ENCODE measurements around the gene ARFRP1.
"Not testable (repeated sequence)": the region's sequence is repeated elsewhere in the genome, so short reads cannot be mapped to it uniquely, and the experiment has no call there.

ARFRP1 gene

DNA sequence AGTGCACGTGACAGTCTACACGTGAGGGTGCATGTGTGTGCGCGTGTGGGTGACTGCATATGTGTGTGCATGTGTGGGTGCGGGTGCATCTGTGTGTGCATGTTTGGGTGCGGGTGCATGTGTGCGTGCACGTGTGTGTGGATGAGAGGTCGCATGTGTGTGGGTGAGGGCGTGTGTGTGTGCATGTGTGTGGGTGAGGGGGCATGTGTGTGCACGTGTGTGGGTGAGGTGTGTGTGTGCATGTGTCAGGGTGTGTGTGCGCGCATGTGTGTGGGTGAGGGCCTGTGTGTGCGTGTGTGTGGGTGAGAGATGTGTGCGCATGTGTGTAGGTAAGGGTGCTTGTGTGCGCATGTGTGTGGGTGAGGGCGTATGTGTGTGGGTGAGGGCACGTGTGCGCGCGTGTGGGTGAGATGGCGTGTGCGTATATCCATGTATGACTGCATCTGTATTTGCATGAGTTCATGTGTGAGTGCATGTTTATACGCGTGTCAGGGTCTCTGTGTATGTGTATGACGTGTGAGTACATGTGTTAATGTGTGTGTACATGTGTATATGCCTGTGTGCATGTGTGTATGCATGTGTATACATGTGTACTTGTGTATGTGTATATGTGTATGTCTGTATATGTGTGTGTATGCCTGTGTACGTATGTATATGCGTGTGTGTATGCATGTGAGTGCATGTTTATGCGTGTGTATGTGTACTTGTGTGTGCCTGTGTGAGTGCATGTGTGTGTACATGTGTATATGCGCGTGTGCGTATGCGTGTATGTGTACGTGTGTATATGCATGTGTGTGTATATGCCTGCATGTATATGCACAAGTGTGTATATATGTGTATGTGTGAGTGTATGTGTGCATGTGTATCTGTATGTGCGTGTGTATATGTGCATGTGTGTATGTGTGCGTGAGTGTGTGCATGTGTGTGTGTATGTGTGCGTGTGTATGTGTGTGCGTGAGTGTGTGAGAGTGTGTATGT lies 24.6 kb upstream of the ARFRP1 start:
- no peak for DNase-seq

DNA sequence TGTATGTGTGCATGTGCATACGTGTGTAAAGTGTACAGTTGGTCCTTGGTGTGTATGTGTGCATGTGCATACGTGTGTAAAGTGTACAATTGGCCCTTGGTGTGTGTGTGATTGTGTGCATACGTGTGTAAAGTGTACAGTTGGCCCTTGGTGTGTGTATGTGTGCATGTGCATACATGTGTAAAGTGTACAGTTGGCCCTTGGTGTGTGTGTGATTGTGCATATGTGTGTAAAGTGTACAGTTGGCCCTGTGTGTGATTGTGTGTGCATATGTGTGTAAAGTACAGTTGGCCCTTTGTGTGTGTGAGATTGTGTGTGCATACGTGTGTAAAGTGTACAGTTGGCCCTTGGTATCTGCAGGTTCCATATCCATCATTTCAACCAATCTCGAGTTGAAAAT lies 23.6 kb upstream of the ARFRP1 start:
- DNase-seq: no peak

DNA sequence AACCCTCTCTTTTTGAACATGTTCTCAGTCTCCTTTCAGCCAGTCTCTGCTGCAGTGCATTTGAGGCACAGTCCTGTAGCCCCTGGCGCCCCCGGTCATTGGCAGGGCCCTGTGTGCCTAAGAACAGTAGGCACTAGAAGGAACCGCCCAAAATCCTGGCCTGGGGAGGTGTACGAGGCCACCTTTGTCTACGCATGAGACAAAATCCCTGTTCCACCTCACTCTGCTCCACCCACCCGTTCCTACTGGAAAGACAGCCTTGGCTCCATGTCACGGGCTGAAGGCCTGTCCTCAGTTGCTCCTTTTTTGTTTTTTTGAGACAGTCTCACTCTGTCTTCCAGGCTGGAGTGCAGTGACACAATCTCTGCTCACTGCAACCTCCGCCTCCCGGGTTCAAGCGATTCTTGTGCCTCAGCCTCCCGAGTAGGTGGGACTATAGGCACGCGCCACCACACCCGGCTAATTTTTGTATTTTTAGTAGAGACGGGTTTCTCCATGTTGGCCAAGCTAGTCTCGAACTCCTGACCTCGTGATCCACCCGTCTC lies 22.5 kb upstream of the ARFRP1 start:
- DNase-seq: not testable (repeated sequence)

DNA sequence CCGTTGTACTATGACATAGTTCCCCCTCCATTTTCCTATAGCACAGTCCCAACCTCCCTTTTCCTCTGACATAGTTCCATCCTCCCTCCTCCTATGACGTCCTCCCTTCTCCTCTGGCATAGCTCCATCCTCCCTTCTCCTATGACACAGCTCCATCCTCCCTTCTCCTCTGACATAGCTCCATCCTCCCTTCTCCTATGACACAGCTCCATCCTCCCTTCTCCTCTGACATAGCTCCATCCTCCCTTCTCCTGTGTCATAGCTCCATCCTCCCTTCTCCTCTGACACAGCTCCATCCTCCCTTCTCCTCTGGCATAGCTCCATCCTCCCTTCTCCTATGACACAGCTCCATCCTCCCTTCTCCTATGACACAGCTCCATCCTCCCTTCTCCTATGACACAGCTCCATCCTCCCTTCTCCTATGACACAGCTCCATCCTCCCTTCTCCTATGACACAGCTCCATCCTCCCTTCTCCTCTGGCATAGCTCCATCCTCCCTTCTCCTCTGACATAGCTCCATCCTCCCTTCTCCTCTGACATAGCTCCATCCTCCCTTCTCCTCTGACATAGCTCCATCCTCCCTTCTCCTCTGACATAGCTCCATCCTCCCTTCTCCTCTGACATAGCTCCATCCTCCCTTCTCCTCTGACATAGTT lies 15.3 kb upstream of the ARFRP1 start:
- DNase-seq: not testable (repeated sequence)

DNA sequence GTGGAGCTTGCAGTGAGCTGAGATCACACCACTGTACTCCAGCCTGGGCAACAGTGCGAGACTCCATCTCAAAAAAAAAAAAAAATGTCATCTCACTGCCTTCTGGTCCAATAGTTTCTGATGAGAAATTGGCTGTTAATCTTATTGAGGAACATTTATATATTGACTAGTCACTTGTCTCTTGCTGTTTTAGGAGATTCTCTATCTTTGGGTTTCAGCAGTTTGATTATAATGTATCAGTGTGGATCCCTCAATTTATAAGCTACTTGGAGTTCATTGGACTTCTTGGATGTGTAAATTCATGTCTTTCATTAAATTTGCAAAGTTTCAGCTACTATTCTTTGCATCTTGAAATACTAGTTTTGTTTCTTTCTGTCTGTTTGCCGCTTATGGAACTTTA lies 11.2 kb upstream of the ARFRP1 start:
- DNase-seq: no peak

DNA sequence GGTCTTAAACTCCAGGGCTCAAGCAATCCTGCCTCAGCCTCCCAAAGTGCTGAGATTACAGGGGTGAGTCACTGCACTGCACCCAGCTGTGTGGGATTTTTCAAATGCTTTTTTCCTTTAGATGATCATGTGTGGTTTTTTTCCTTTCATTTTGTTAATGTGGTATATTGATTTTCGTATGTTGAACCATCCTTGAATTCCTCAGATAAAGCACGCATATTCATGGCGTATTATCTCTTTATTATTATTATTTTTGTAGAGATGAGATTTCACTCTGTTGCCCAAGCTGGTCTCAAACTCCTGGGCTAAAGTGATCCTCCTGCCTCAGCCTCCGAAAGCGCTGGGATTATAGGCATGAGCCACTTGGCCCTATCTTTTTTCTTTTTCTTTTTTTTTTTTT lies 7.1 kb upstream of the ARFRP1 start:
- no peak for DNase-seq

DNA sequence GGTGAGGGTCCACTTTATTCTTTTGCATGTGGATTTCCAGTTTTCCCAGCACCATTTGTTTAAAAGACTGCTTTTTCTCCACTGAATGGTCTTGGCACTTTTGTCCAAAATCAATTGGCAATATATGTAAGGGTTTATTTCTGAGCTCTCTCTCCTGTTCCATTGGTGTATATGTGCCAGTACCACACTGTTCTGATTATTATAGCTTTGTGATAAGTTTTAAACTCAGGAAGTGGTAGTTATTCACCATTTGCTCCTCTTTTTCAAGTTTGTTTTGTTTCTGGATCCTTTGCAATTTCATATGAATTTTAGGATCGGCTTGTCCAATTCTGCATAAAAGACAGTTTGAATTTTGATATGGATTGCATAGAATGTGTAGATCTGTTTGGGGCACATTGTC lies 4.4 kb upstream of the ARFRP1 start:
- DNase-seq: no peak

DNA sequence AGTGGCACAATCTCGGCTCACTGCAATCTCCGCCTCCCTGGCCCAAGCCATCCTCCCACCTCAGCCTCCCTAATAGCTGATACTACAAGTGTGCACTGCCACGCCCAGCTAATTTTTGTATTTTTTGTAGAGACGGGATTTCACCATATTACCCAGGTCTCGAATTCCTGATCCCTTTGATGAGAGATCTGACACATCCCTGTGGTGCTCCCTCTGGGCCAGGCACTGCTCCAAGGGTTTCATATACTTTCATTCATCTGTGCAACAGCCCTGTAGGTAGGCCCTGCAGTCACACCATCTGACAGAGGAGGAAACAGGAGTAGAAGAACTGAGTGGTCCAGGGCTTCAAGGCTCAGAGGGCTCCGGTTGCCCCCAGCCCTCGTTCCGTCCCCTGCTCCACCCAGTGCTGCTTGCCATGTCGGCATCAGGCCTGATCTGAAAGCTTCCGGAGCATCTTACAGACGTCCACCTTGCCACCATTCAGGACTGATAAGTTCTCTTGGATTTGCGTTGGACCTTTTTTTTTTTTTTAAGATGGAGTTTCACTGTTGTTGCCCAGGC lies 3.4 kb upstream of the ARFRP1 start:
- no peak for DNase-seq

DNA sequence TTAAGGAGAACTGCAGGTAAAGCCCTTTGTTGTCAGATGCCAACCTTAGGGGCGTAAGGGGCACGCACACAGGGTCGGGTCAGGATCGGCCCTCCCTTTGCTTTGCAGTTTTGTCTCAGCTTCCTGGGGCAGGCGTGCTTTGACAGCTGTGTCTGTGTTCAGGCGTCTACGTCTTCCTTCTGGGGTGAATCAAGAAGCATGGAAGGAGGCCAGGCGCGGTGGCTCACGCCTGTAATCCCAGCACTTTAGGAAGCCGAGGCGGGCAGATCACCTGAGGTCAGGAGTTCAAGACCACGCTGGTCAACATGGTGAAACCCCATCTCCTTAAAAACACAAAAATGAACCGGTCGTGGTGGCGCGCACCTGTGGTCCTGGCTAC lies 1.4 kb upstream of the ARFRP1 start:
- peak in 1 of 2 donors; percentile 2 for DNase-seq

DNA sequence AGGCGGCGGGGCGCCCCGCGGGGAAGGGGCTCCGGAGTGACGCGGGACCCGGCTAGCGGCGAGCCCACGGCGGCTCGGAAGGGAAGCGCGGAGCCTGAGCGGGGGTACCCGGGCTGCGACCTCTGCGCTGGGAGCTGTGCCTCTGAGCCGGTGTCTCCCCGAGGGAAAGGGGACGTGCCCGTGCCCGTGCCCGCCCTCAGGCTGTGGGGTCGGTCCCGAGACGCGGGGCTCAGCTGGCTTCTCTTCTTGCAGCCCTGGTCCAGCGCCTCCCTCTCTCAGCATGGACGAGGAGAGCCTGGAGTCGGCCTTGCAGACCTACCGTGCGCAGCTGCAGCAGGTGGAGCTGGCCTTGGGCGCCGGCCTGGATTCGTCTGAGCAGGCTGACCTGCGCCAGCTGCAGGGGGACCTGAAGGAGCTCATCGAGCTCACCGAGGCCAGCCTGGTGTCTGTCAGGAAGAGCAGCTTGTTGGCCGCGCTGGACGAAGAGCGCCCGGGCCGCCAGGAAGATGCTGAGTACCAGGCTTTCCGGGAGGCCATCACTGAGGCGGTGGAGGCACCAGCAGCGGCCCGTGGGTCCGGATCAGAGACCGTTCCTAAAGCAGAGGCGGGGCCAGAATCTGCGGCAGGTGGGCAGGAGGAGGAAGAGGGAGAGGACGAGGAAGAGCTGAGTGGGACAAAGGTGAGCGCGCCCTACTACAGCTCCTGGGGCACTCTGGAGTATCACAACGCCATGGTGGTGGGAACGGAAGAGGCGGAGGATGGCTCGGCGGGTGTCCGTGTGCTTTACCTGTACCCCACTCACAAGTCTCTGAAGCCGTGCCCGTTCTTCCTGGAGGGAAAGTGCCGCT lies 749 bp upstream of the ARFRP1 start:
- DNase-seq: peak in 1 of 2 donors; percentile 8

DNA sequence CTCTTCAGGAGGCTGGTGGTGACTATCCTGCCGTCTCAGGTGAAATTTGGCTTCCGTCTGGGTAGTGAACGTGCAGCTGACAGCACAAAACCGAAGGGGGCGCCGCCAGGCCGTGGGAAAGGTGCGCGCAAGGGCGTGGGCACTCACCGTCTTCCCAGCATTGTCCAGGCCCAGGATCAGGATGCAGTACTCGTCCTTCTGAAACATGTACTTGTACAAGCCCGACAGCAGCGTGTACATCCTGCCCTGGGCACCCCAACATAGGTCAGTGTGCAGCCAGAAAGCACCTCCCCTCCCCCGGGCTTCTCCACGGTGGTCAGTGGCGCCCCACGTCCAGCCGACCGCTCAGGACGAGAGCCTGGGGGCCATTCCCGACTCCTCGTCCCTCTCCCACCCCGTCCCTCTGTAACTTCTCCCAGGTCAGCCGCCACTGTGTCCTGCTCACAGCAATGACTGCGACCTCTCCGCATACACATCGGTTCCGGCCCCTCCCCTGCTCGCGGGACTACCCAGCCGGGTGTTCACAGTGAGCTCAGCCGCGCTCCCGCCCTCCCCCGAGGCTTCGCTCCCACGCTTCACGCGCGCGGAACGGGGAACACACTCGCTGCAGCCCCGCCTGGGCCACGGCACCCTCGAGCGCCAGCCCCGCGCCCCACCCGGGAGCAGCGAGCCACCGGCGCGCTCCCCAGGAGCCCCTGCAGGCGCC lies 771 bp downstream of the ARFRP1 start:
- DNase-seq: peak; percentile 73 to 75

DNA sequence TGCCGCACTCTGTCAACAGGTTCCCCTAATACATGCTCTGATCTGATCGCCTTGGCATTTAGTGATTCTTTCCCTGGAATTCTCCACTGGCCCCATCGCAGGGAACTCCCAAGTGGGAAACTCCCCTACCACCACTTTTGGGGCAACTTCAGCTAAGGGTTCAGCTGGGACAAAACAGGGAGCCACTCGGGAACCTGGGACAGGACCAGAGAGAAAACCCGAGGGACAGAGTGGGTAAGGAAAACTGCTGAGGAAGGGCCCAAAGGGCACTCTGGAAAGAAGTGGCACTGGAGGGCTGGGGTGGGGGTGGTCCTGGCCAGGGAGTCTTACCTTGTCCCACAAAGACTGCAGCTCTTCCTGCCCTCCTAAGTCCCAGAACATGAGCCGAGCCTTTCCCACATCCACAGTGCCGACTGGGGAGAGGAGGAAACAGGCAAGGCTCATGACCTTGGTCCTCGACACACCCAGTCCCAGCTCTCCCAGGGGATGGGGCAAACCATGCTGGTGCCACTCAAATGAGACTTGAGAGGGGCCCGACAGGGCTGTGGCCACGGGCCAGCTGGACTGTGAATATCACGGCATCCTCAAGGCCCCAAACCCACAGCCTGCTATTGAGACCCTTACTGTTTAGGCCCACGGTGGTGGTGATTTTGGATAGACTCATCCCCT lies 1.6 kb downstream of the ARFRP1 start:
- DNase-seq: no peak

DNA sequence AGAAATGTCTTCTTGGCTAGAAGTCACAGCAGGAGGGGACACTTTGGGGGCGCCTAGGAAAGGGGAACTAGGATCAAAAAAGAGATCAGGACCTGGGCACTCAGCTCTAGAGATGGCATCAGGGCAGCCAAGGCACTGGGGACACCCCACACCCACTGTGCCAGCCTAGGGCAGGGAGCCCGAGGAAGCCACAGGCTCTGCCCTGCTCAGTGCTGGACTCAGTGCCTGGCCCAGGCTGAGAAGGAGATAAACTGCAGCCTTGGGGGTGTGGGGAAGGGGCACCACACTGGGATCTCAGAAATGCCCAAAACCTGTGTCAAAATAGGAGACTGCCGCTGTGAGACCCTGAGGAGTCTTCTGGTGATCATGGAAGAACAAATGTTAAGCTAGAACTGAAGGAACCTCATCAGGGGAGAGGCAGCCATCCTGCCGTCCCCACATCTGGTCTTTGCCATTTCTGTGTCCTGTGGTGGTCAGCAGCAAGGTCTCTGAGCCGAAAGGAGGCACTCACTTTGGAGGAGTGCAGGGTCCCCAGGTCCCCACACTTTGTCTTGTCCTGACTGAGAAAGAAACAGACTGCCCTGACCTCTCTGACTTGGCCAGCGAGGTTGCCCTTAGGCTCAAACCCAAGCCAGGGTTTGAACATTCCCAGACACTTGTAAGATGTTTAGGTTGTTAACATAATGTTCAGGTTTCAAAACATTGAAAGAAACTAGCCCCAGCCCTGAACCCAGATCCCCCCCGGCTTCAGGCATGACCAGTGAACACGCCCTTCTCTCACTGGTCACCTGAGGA lies 2.3 kb downstream of the ARFRP1 start:
- DNase-seq: no peak

DNA sequence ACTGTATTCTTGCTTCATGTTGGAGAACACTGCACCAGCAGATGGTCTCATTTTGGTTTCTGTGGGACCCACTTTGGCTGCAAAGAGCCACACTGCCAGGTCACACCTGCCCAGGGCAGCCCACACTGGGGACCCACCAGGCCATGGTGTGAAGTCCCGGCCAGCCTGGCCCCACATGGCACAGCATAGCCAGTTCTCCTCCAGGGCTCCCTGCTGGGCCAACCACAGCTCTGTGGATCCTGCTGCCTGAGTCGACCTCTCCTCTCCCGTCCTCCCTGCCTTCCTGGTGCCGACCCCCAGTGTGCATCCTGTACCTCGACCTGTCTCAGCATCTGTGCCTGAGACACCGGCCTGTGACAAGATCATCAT lies 3.0 kb downstream of the ARFRP1 start:
- DNase-seq: no peak

DNA sequence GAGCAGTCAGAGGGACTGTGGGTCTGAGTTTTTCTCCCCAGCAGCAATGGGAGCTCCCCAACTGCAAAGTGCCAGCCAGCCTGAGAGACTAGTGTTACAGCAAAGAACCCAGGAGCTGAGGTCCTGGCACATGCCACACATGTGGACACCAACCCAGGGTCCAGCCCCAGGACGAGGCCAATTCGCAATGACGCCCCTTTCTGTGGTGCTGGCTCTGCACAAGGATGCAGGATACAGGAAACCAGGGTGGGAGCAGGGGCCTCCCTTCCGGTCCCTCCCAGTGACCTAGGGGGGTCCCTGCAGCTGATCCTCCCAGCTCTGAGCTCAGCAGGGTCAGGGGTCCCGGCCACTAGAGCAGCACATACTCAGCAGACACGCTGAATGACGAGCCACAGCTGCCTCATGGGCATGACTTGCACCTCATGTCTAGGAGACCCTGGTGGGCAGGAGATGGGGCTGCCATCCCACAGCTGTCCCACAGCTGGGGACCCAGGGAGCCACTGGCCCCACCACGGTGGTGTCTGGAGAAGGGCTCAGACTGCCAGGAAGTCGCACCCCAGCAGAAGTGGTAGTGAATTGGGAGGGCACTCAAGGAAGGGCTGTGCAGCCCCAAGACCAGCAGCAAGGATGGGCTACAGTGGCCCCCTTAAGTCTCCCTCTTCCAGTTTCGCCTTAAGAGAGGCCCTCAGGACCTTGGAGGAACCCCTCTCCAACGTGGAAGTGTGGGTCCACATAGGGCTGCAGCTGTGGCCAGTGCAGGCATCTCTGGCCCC lies 3.6 kb downstream of the ARFRP1 start:
- no peak for DNase-seq

DNA sequence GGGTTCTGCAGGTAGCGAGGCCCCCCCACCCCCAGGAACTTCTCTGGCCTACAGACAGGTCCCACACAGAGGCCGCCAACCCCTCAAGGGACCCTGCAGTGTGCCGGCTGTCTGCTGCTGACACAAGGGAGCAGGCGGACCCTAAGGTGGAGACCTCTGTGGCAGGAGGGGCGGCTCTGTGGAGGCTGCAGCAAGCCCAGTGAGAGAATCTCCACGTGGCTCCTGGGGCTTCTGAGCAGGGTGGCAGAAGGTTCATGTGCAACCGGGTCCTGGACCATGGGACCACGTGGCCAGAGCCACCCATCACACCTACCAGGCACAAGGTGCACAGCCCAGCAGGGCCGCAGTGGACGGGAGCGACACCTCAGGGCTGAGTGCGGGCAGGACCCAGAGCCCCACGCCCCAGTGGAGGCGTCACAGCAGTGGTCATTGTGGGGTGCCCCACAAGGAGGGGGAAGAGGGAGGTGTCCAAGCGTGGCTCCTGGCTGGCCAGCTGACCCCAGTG lies 4.3 kb downstream of the ARFRP1 start:
- DNase-seq: no peak

DNA sequence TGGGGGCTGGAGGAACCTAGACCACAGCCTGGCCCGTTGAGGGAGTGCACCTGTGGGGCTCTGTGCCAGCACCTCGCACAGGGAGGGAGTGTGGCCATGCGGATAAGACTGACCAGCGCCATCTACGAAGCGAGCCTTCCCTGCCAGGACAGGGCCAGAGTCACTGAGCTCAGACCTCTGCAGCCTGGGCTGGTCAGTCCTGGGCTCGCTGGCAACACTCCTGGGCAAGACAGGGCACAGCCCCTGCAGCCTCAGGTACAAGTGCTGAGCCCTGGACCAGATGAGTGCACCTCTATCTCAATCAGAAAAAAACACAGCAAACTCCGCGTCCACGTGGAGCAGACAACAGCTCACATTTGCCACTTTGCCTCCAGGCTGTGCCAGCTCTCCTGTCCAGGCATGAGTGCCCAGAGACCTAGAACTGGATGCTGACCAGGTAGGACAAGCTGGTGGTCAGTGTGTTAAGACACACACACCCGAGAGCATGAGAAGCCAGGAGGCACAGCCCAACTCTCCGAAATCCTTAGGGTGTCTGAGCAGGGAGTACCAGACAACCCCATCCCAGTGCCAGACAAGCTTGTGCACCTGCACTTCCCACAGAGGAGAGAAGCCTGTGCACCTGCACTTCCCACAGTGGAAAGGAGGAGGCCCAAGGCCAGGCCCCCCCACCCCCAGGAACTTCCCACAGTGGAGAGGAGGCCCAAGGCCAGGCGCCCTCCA lies 4.9 kb downstream of the ARFRP1 start:
- no peak for DNase-seq

DNA sequence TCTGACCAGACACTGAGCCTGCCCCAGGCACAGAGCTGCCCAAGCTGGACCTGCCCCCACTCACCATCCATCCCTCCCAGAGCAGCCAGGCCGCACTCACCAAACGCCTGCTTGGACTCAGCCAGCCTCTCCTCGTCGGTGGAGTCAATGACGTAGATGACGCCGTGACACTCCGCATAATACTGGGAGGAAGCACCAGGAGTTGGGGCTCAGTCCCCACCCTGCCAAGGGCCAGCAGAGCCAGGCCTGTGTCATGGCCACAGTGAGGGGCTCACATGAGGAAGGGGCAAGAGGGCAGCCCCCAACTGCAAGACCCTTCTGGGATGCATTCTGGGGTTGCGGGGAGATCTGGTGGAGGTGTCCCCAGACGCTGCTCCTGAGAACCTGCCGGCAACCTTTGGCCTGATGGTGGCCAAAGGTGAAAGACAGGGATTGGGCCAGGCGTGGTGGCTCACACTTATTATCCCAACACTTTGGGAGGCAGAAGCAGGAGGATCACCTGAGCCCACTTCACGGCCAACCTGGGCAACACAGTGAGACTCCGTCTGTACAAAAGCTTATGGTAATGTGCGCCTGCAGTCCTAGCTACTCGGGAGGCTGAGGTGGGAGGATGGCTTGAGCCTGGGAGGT lies 5.6 kb downstream of the ARFRP1 start:
- DNase-seq: no peak

Measured in activated CD4-positive, alpha-beta T cell treated with anti-CD3 and anti-CD28 coated beads for 4 hours (primary cell).